HCT116 (cell line): ENCODE measurements around the gene MINDY4.

Experiments
- CBX3 ChIP-seq: IDR thresholded peaks from 2 replicates; pipeline ENCODE4 v1.6.1; 2012; ENCODE audit warnings: low read depth
- ELF1 ChIP-seq: IDR thresholded peaks from 2 replicates; pipeline ENCODE4 v1.6.1; 2012; ENCODE audit warnings: low read depth, borderline replicate concordance
- EZH2 ChIP-seq: fragments of 200-600 bp; sonication (generic); IDR thresholded peaks from 2 replicates; pipeline ENCODE4 v1.6.1; 2017; ENCODE audit warnings: antibody characterized with exemption, mixed run types
- EZH2phosphoT487 ChIP-seq: fragments of 200-600 bp; IDR thresholded peaks from 2 replicates; pipeline ENCODE4 v1.6.1; 2018; ENCODE audit warnings: antibody characterized with exemption, borderline replicate concordance
- POLR2A ChIP-seq: IDR thresholded peaks from 2 replicates; pipeline ENCODE4 v1.7.0; 2011; ENCODE audit warnings: borderline replicate concordance; ENCODE audit not compliant: insufficient read depth, insufficient read length; ENCODE audit errors: extremely low read depth
- POLR2AphosphoS5 ChIP-seq: IDR thresholded peaks from 2 replicates; pipeline ENCODE4 v1.6.1; 2011; ENCODE audit warnings: mild to moderate bottlenecking, low read depth, low read length, moderate library complexity
- RAD21 ChIP-seq: IDR thresholded peaks from 2 replicates; pipeline ENCODE4 v1.6.1; 2012; ENCODE audit warnings: low read depth, mild to moderate bottlenecking
- YY1 ChIP-seq: IDR thresholded peaks from 2 replicates; pipeline ENCODE4 v1.6.1; 2011; ENCODE audit warnings: low read length, low read depth, moderate library complexity, mild to moderate bottlenecking; ENCODE audit not compliant: insufficient replicate concordance; ENCODE audit errors: extremely low read depth
- ZFX ChIP-seq: fragments of 450-650 bp; IDR thresholded peaks from 2 replicates; pipeline ENCODE4 v1.6.1; 2017
- ZNF274 ChIP-seq: fragments of 200-500 bp; sonication (Bioruptor generic); IDR thresholded peaks from 2 replicates; pipeline ENCODE4 v1.6.1; 2014; ENCODE audit warnings: mild to moderate bottlenecking, low read depth, low read length, inconsistent platforms
- TF ChIP-seq, protein P1 (sequence below), 3 experiments: fragments of 200-600 bp in 1 of 3; sonication (generic) in 1 of 3; IDR thresholded peaks in 2 of 3; conservative IDR thresholded peaks in 1 of 3; 2 replicates each; pipeline ENCODE4 v1.5.1; 2012 to 2017; ENCODE audit warnings: low read depth in 2 of 3, low read length in 2 of 3, antibody characterized with exemption in 1 of 3, borderline replicate concordance in 1 of 3, control low read depth in 1 of 3, mild to moderate bottlenecking in 1 of 3, mixed read lengths in 1 of 3, mixed run types in 1 of 3, moderate library complexity in 1 of 3; ENCODE audit not compliant: insufficient read depth in 1 of 3

DNA sequence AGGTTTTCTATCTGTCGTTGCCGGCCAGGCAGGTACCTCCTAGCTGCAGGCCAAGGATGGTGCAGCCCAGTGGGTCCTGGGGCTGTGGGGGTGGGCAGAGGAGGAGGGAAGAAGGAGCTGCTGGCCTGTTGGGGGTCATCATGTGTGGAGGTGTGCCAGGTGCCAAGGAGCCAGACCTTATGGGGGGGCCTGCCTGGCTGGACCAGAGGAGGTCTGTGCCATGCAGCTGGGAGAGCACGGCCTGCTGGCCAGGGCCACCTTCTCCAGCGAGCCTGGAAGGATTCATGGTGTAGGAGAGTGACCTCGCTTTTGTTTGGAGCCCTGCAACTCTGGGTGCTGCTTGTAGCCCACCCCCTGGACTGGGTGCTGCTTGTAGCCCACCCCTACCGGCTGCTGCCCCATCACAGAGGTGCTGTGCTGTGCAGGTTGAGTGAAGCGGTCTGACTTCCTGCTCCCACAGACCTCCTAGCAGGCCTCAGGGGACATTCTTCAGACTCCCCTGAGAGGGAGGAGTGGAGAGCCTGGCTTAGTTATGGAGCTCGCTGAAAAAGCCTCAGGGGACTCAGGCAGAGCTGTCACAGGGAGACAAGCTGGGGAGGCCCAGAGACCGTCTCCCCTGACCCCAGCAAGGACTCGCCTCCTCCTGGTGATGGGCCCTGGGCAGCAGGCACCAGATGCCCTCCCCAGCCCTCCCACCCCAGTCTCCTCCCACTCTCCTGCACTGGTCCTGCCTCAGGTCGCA is 72.7 kb downstream of the MINDY4 start:
- TF ChIP-seq, protein P1, sequence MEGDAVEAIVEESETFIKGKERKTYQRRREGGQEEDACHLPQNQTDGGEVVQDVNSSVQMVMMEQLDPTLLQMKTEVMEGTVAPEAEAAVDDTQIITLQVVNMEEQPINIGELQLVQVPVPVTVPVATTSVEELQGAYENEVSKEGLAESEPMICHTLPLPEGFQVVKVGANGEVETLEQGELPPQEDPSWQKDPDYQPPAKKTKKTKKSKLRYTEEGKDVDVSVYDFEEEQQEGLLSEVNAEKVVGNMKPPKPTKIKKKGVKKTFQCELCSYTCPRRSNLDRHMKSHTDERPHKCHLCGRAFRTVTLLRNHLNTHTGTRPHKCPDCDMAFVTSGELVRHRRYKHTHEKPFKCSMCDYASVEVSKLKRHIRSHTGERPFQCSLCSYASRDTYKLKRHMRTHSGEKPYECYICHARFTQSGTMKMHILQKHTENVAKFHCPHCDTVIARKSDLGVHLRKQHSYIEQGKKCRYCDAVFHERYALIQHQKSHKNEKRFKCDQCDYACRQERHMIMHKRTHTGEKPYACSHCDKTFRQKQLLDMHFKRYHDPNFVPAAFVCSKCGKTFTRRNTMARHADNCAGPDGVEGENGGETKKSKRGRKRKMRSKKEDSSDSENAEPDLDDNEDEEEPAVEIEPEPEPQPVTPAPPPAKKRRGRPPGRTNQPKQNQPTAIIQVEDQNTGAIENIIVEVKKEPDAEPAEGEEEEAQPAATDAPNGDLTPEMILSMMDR (IDR thresholded peaks at IDR 0.05 in 2 of 3, conservative IDR thresholded peaks at IDR 0.05 in 1 of 3; ENCODE audit: borderline replicate concordance in 1 of 3, insufficient read depth in 1 of 3, low read depth in 2 of 3, low read length in 2 of 3): no peak
- TF ChIP-seq POLR2AphosphoS5 (no peak), EZH2phosphoT487 (no peak), RAD21 (no peak), EZH2 (no peak), CBX3 (no peak), POLR2A (no peak), ZFX (no peak), YY1 (no peak), ELF1 (no peak), ZNF274 (no peak)
